Thymus (tissue), 11 donors: ENCODE results near the gene ZNF217. TPM values are rescaled to one million over a fixed set of nuclear protein-coding genes. Genes with fewer than 3 reads are reported as not detected.
"Not testable (repeated sequence)": the region's sequence is repeated elsewhere in the genome, so short reads cannot be mapped to it uniquely, and the experiment has no call there.

Source experiments
- DNase-seq, 9 donors: peaks; one replicate each; pipeline ENCODE4 v3.0.0-alpha.2; 2013; ENCODE audit warnings: low spot score in 9 of 9, low read depth in 6 of 9, missing footprints in 1 of 9
- H3K27ac ChIP-seq, 2 donors: one replicate each; pipeline ENCODE4 v1.5.1; 2013; ENCODE audit warnings: control low read depth in 1 of 2, low read depth in 1 of 2, low read length in 1 of 2, mild to moderate bottlenecking in 1 of 2, moderate library complexity in 1 of 2
- H3K27me3 ChIP-seq, 2 donors: one replicate each; pipeline ENCODE4 v1.5.1; 2013; ENCODE audit warnings: low read length in 1 of 2; ENCODE audit not compliant: control insufficient read depth in 2 of 2, insufficient read depth in 1 of 2
- H3K36me3 ChIP-seq, 2 donors: one replicate each; pipeline ENCODE4 v1.5.1; 2013; ENCODE audit warnings: low read length in 1 of 2, mild to moderate bottlenecking in 1 of 2, moderate library complexity in 1 of 2; ENCODE audit not compliant: control insufficient read depth in 2 of 2, insufficient read depth in 2 of 2
- H3K4me1 ChIP-seq, 2 donors: one replicate each; pipeline ENCODE4 v1.5.1; 2013; ENCODE audit warnings: low read length in 2 of 2; ENCODE audit not compliant: control insufficient read depth in 2 of 2, insufficient read depth in 2 of 2
- H3K4me3 ChIP-seq, 2 donors: one replicate each; pipeline ENCODE4 v1.5.1; 2013; ENCODE audit warnings: low read length in 2 of 2, control low read depth in 1 of 2, mild to moderate bottlenecking in 1 of 2
- H3K9me3 ChIP-seq, 2 donors: one replicate each; pipeline ENCODE4 v1.5.1; 2013; ENCODE audit warnings: low read length in 1 of 2, mild to moderate bottlenecking in 1 of 2; ENCODE audit not compliant: control insufficient read depth in 2 of 2, insufficient read depth in 1 of 2
- WGBS: extraction: QIAGEN DNeasy Blood & Tissue Kit; methylation state at CpG from one replicate; pipeline ENCODE4 v1.1.7; 2013; 5-methylcytosine and 5-hydroxymethylcytosine counted together
- polyA plus RNA-seq: library from polyadenylated mRNA; stranded (reverse); fragments of 200-250 nt; gene quantifications from one replicate; pipeline ENCODE4 v1.2.3, GENCODE V29; 2013
- total RNA-seq: library from RNA; stranded (reverse); fragments of 120-200 nt; gene quantifications from one replicate; pipeline ENCODE4 v1.2.4, GENCODE V29; 2013
- donor health status: healthy.

The ZNF217 gene
- total and polyA plus RNA-seq, 2 donors: 22.6 to 26.5 TPM

- not testable (repeated sequence) for H3K27ac ChIP-seq, H3K9me3 ChIP-seq, DNase-seq, H3K27me3 ChIP-seq, H3K36me3 ChIP-seq, H3K4me1 ChIP-seq, H3K4me3 ChIP-seq
- 95% methylated on average over 3 of the region's 3 CpGs for WGBS
Measured at GRCh38 chr20:53536382-53536781, 57.3 kb downstream of the ZNF217 start.

- no peaks in the 10 kb centered on the region for H3K4me1 ChIP-seq
- H3K36me3 ChIP-seq: no peaks in the 10 kb centered on the region
- 93% methylated on average over 4 of the region's 4 CpGs for WGBS
- DNase-seq: no peak
- no peaks in the 10 kb centered on the region for H3K9me3 ChIP-seq
- H3K4me3 ChIP-seq: no peak overlapping the region
- no peak overlapping the region for H3K27ac ChIP-seq
- H3K27me3 ChIP-seq: no peaks in the 10 kb centered on the region
Measured at GRCh38 chr20:53535878-53536277, 57.8 kb downstream of the ZNF217 start.

DNA sequence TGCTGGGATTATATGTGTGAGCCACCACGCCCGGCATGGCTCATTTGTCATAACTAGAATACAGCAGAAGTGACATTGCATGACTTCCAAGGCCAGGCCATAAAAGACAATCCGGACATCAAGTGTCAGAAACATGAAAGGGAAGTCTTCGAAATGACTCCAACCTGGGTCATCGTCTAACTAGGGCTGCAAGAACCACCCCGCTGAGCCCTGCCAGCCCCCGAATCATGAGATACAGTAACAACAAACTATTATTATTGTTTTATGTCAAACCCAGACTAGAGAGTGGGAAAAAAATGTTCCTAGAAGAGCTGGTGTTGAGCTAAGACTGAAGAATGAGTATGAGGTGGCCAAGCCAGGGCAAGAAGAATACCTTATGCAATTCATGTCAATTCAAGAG, 59.6 kb downstream of the ZNF217 start:
- Histone ChIP-seq H3K36me3 (no peaks in the 10 kb centered on the region), H3K27ac (no peak overlapping the region), H3K4me1 (no peaks in the 10 kb centered on the region), H3K27me3 (no peaks in the 10 kb centered on the region), H3K4me3 (no peak overlapping the region), H3K9me3 (no peaks in the 10 kb centered on the region)
- 87% methylated on average over 7 of the region's 7 CpGs for WGBS
- no peak for DNase-seq

DNA sequence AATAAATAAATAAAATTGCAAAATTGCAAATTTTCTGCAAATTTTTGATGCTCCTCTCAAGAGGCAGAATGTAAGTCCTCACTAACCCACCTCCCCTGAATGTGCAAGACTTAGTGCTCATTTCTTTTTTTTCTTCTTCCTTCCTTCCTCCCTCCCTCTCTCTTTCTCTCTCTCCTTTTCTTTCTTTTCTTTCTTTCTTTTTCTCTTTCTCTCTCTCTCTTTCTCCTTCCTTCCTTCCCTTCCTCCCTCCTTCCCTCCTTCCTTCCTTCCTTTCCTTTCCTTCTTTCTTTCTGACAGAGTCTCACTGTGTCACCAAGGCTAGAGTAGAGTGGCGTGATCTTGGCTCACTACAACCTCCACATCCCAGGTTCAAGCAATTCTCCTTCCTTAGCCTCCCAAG, 60.1 kb downstream of the ZNF217 start:
- WGBS: 98% methylated on average over 1 of the region's 1 CpG
- no peaks in the 10 kb centered on the region for H3K27me3 ChIP-seq
- H3K4me3 ChIP-seq: no peak overlapping the region
- H3K4me1 ChIP-seq: no peaks in the 10 kb centered on the region
- no peak for DNase-seq
- no peaks in the 10 kb centered on the region for H3K36me3 ChIP-seq
- no peaks in the 10 kb centered on the region for H3K9me3 ChIP-seq
- H3K27ac ChIP-seq: no peak overlapping the region

- WGBS: 72% methylated on average over 6 of the region's 6 CpGs
- DNase-seq, H3K36me3 ChIP-seq, H3K4me3 ChIP-seq, H3K27me3 ChIP-seq, H3K4me1 ChIP-seq, H3K27ac ChIP-seq, H3K9me3 ChIP-seq: not testable (repeated sequence)
Measured at GRCh38 chr20:53532654-53533312, 60.9 kb downstream of the ZNF217 start.

- Histone ChIP-seq H3K27me3 (no peaks in the 10 kb centered on the region), H3K27ac (no peak overlapping the region), H3K36me3 (no peaks in the 10 kb centered on the region), H3K4me1 (no peaks in the 10 kb centered on the region), H3K4me3 (no peak overlapping the region), H3K9me3 (no peaks in the 10 kb centered on the region)
- DNase-seq: no peak
- WGBS: 88% methylated on average over 2 of the region's 2 CpGs
Measured at GRCh38 chr20:53530440-53530839, 63.2 kb downstream of the ZNF217 start.

DNA sequence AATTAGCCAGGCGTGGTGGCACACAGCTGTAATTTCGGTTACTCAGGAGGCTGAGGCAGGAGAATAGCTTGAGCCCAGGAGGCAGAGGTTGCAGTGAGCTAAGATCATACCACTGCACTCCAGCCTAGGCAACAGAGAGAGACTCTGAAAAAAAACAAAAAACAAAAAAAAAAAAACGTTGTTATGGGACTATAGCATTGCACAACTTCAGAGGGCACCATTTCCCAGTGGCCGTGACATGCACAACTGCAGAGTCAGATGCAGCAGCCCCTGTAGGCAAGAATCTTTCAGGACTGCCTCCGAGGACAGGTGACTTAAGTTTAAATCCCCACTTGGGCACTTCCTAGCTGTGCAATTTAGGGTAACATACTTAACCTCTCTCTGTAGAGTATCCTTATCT, 64.0 kb downstream of the ZNF217 start:
- no peaks in the 10 kb centered on the region for H3K36me3 ChIP-seq
- no peak for DNase-seq
- H3K4me3 ChIP-seq: no peak overlapping the region
- H3K4me1 ChIP-seq: no peaks in the 10 kb centered on the region
- 90% methylated on average over 5 of the region's 5 CpGs for WGBS
- H3K9me3 ChIP-seq: no peaks in the 10 kb centered on the region
- no peak overlapping the region for H3K27ac ChIP-seq
- no peaks in the 10 kb centered on the region for H3K27me3 ChIP-seq

DNA sequence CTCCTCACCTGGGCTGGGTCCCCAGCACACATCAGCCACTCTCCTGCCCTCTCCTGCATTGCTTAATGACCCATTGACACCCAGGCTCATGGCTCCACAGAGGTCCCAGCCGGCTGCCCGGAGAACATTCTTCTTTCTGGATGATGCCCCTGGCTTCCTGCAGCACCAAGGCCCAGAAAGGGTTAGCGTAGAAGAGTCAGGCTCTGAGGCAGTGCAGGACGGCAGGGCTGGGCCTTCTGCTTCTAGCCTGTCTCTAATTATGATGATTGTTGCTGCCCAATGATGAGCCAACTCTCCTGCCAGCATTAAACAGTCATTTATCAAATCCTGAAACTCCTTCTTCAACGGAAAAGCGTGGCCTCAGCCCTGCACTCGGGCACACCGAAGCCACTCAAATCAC, 66.4 kb downstream of the ZNF217 start:
- H3K36me3 ChIP-seq: no peaks in the 10 kb centered on the region
- H3K4me3 ChIP-seq: no peak overlapping the region
- H3K9me3 ChIP-seq: no peaks in the 10 kb centered on the region
- no peak for DNase-seq
- no peaks in the 10 kb centered on the region for H3K4me1 ChIP-seq
- H3K27me3 ChIP-seq: no peaks in the 10 kb centered on the region
- 95% methylated on average over 8 of the region's 8 CpGs for WGBS
- H3K27ac ChIP-seq: no peak overlapping the region

DNA sequence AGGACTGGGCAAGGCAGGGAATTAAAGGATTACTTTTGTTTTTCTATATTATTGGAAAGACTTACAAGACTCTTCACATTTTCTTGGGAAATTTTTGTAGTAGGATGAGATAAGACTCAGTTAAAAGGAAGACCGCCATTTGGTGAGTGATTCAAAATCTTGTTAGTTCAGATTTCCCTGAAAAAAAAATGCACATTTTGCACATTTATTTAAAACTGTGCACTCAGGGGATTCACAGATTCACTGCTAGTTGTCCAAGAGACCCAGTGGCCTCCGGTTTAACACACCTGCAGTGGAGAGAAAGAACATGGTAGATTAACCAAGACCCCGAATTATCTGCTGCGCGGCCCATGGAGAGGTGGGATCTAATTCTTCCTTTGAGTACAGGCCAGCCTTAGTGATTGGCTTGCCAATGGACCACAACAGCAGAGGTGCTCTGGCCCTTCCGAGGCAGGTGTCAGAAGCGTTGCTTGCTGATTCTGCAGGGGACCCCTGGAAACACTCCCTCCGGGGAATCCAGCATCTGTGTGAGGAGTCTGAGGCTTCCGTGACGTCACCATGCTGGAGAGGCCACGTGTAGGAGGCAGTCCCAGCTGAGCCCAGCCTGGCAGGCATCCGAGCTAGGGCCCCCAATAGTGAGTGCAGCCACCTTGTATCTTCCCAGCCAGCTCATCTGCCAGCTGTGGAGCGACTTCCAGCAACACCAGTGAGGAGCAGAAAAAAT, 68.9 kb downstream of the ZNF217 start:
- no peaks in the 10 kb centered on the region for H3K36me3 ChIP-seq
- H3K27me3 ChIP-seq: no peaks in the 10 kb centered on the region
- no peak for DNase-seq
- no peaks in the 10 kb centered on the region for H3K4me1 ChIP-seq
- 94% methylated on average over 13 of the region's 13 CpGs for WGBS
- no peak overlapping the region for H3K27ac ChIP-seq
- H3K4me3 ChIP-seq: no peak overlapping the region
- H3K9me3 ChIP-seq: no peaks in the 10 kb centered on the region
